ENCODE data around the gene SHC3.
"Not testable (repeated sequence)": the region's sequence is repeated elsewhere in the genome, so short reads cannot be mapped to it uniquely, and the experiment has no call there.

The SHC3 gene

DNA sequence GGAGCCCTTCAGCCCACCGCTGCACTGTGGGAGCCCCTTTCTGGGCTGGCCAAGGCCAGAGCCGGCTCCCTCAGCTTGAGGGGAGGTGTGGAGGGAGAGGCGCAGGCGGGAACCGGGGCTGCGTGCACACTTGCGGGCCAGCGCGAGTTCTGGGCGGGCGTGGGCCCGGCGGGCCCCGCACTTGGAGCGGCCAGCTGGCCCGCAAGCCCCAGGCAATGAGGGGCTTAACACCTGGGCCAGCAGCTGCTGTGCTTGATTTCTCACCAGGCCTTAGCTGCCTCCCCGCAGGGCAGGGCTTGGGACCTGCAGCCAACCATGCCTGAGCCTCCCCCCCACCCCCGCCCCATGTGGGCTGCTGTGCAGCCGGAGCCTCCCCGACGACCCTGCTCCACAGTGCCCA is 30.7 kb upstream of the SHC3 start:
- not testable (repeated sequence) for ATAC-seq (replicated peaks; ENCODE audit: extremely low read depth, poor library complexity, severe bottlenecking); H3K9me3 Mint-ChIP-seq; H3K4me3 Mint-ChIP-seq; H3K27ac Mint-ChIP-seq (ENCODE audit: low read depth); H3K4me1 Mint-ChIP-seq; DNase-seq (ENCODE audit: low spot score in 2 of 2); H3K36me3 Mint-ChIP-seq (ENCODE audit: insufficient read depth)
- H3K27me3 Mint-ChIP-seq = peaks cover 20% of the 10 kb centered on the region

- no peak for ATAC-seq (replicated peaks; ENCODE audit: extremely low read depth, poor library complexity, severe bottlenecking)
- Mint-ChIP-seq H3K27ac (ENCODE audit: low read depth) (no peak overlapping the region), H3K36me3 (ENCODE audit: insufficient read depth) (peaks cover 3% of the 10 kb centered on the region), H3K9me3 (no peaks in the 10 kb centered on the region), H3K4me3 (no peak overlapping the region), H3K4me1 (no peaks in the 10 kb centered on the region), H3K27me3 (peaks cover 16% of the 10 kb centered on the region)
- no peak for DNase-seq (ENCODE audit: low spot score in 2 of 2)
Observed at GRCh38 chr9:89207026-89207425, 28.4 kb upstream of the SHC3 start.

DNA sequence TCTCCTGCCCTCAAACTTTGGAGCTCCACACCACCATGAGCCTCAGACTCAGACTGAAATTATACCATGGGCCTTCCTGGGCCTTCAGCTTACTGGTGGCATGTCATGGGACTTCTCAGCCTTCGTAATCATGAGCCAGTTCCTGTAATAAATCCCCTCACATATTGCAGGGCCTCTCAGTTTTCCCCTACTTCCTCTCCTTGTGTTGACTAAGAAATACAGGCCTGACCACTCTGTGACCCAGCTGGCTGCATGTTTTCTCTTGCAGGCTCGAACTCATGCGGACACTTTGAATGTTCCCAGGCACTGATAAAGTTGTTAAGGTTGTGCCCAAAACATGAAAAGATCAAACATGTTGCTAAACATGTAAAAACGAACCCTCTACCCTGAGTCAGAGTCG is 26.2 kb upstream of the SHC3 start:
- Mint-ChIP-seq H3K4me3 (no peak overlapping the region), H3K27me3 (peaks cover 16% of the 10 kb centered on the region), H3K9me3 (no peaks in the 10 kb centered on the region), H3K4me1 (no peaks in the 10 kb centered on the region), H3K36me3 (ENCODE audit: insufficient read depth) (peaks cover 3% of the 10 kb centered on the region), H3K27ac (ENCODE audit: low read depth) (no peak overlapping the region)
- DNase-seq (ENCODE audit: low spot score in 2 of 2) (no peak), ATAC-seq (replicated peaks; ENCODE audit: extremely low read depth, poor library complexity, severe bottlenecking) (no peak)

DNA sequence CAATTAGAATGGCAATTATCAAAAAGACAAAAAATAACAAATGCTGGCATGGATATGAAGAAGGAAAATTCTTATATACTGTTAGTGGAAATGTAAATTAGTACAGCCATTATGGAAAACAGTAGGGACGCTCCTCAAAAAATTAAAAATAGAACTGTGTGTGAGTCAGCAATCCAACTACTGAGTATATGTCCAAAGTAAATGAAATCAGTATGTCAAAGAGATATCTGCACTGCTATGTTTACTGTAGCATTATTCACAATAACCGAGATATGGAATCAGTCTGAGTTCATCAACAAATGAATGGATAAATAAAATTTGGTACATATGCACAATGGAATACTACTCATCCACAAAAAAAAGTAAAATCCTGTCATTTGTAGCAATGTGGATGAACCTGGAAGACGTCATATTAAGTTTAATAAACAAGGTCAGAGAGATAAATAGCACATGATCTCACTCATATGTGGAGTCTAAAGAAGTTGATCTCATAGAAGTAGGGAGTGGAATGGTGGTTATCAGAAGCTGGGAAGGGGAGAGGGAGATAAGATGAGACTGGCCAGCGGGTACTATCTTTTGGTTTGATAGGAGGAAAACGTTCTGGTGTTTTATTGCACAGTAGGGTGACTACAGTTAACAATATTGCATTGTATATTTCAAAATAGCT is 16.6 kb upstream of the SHC3 start:
- H3K9me3 Mint-ChIP-seq = peaks cover 7% of the 10 kb centered on the region
- H3K4me1 Mint-ChIP-seq = no peaks in the 10 kb centered on the region
- H3K27me3 Mint-ChIP-seq = peaks cover 76% of the 10 kb centered on the region
- no peak overlapping the region for H3K4me3 Mint-ChIP-seq
- DNase-seq (ENCODE audit: low spot score in 2 of 2) = no peak
- H3K27ac Mint-ChIP-seq (ENCODE audit: low read depth) = no peak overlapping the region
- ATAC-seq (replicated peaks; ENCODE audit: extremely low read depth, poor library complexity, severe bottlenecking) = no peak
- H3K36me3 Mint-ChIP-seq (ENCODE audit: insufficient read depth) = no peaks in the 10 kb centered on the region

GRCh38 chr9:89194421-89195130 is 16.0 kb upstream of the SHC3 start:
- H3K4me3 Mint-ChIP-seq = no peak overlapping the region
- peaks cover 7% of the 10 kb centered on the region for H3K9me3 Mint-ChIP-seq
- ATAC-seq (replicated peaks; ENCODE audit: extremely low read depth, poor library complexity, severe bottlenecking) = no peak
- no peaks in the 10 kb centered on the region for H3K36me3 Mint-ChIP-seq (ENCODE audit: insufficient read depth)
- H3K27ac Mint-ChIP-seq (ENCODE audit: low read depth) = no peak overlapping the region
- DNase-seq (ENCODE audit: low spot score in 2 of 2) = no peak
- H3K27me3 Mint-ChIP-seq = peaks cover 82% of the 10 kb centered on the region
- H3K4me1 Mint-ChIP-seq = no peaks in the 10 kb centered on the region

DNA sequence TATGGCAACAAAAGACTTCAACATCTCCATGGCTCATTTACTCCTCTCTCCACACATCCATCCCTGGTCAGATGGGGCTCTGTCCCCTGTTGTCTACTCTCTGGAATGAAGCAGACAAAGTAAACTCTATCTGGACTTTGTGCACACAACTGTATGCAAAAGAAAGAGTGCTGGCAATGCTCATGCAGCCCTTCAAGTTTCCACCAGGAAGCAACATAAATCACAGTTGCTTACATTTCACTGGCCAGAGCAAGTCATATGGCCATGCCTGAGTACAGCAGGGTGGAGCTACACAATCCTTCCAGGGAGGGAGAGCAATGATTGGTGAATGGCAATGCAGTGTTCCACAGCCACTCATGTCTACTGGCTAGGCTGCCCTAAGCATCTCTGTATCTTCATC is 12.4 kb upstream of the SHC3 start:
- no peak for DNase-seq (ENCODE audit: low spot score in 2 of 2)
- H3K27ac Mint-ChIP-seq (ENCODE audit: low read depth) = no peak overlapping the region
- H3K4me3 Mint-ChIP-seq = no peak overlapping the region
- ATAC-seq (replicated peaks; ENCODE audit: extremely low read depth, poor library complexity, severe bottlenecking) = no peak
- no peaks in the 10 kb centered on the region for H3K36me3 Mint-ChIP-seq (ENCODE audit: insufficient read depth)
- no peaks in the 10 kb centered on the region for H3K4me1 Mint-ChIP-seq
- peaks cover 72% of the 10 kb centered on the region for H3K27me3 Mint-ChIP-seq
- H3K9me3 Mint-ChIP-seq = no peaks in the 10 kb centered on the region

DNA sequence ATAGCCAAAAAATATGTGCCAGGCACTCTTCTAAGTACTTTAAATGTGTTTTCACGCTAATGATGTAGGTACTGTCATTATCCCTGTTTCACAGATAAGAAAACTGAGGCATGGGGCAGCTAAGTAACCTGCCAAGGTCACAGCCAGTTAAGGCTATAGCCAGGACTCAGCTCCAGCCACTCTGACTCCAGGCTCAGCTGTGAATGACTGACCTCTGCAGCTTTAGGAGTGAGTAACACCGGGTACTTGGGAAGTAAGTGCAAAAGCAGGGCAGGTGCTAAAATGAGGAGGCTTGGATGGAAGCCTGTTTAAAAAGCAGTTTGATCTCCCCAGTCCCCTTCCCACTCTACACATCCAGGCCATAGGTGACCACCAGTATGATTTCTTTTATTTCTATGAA is 10.6 kb upstream of the SHC3 start:
- Mint-ChIP-seq H3K36me3 (ENCODE audit: insufficient read depth) (no peaks in the 10 kb centered on the region), H3K27ac (ENCODE audit: low read depth) (no peak overlapping the region), H3K4me1 (no peaks in the 10 kb centered on the region), H3K9me3 (no peaks in the 10 kb centered on the region), H3K4me3 (no peak overlapping the region), H3K27me3 (peaks cover 72% of the 10 kb centered on the region)
- no peak for DNase-seq (ENCODE audit: low spot score in 2 of 2)
- ATAC-seq (replicated peaks; ENCODE audit: extremely low read depth, poor library complexity, severe bottlenecking) = no peak

DNA sequence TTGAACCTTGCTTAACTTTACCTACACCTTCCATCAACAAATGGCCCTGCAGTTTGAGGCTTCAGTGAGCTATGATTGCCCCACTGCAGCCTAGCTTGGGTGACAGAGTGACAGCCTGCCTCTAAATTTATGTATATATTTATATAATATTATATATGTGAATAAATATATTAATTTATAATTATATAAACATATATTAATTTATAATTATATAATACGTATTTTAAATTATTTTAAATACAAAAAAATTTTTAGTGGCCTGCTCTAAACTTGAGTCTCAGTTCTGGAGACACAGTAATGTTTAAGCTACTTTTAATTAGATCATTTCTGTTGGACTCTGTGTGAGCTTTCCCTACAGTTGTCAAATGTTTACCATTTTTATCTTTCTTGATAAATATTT is 9.3 kb upstream of the SHC3 start:
- Mint-ChIP-seq H3K4me1 (no peaks in the 10 kb centered on the region), H3K27ac (ENCODE audit: low read depth) (no peak overlapping the region), H3K36me3 (ENCODE audit: insufficient read depth) (no peaks in the 10 kb centered on the region), H3K27me3 (peaks cover 68% of the 10 kb centered on the region), H3K9me3 (no peaks in the 10 kb centered on the region), H3K4me3 (no peak overlapping the region)
- DNase-seq (ENCODE audit: low spot score in 2 of 2) (no peak), ATAC-seq (replicated peaks; ENCODE audit: extremely low read depth, poor library complexity, severe bottlenecking) (no peak)

DNA sequence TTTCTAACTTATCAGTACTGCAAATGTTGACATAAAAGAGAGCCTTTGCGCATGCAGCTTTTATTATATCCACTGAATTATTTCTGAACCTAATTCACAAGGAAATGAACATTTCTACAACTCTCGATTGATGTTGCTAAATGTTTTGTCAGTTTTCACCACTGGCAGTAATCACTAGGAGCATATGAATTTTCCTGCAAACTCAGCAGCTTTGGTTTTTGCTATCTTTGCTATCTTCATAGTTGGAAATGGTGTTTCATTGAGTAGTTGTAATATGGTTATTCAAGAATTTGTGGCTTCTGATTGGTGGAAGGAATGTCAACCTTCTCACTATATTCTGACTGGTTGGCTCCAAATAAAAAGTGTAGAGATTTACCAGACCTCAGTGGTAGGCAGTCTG is 8.9 kb upstream of the SHC3 start:
- no peak for DNase-seq (ENCODE audit: low spot score in 2 of 2)
- Mint-ChIP-seq H3K4me3 (no peak overlapping the region), H3K36me3 (ENCODE audit: insufficient read depth) (no peaks in the 10 kb centered on the region), H3K9me3 (no peaks in the 10 kb centered on the region), H3K27me3 (peaks cover 68% of the 10 kb centered on the region), H3K4me1 (no peaks in the 10 kb centered on the region), H3K27ac (ENCODE audit: low read depth) (no peak overlapping the region)
- no peak for ATAC-seq (replicated peaks; ENCODE audit: extremely low read depth, poor library complexity, severe bottlenecking)

DNA sequence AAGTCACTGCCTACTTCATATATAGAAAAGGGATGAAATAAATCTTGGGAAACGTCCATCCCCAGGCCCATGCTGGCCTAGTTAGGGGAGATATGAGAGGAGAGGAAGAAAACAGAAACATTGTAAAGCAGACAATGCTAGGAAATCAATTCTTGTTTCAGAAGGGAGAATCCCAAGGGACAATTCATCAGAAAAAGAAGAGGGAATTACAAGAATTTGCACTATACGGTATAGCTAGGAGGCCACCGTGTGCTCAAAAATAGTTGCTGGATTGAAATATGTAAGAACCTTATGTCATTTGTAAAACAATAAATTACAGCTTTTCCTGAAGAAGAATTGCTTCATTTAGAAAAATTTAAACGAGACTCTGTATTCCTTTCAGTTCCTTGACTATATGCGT is 8.3 kb upstream of the SHC3 start:
- Mint-ChIP-seq H3K9me3 (no peaks in the 10 kb centered on the region), H3K27me3 (peaks cover 68% of the 10 kb centered on the region), H3K27ac (ENCODE audit: low read depth) (no peak overlapping the region), H3K4me1 (no peaks in the 10 kb centered on the region), H3K36me3 (ENCODE audit: insufficient read depth) (no peaks in the 10 kb centered on the region), H3K4me3 (no peak overlapping the region)
- ATAC-seq (replicated peaks; ENCODE audit: extremely low read depth, poor library complexity, severe bottlenecking) = no peak
- DNase-seq (ENCODE audit: low spot score in 2 of 2) = no peak

- ATAC-seq (replicated peaks; ENCODE audit: extremely low read depth, poor library complexity, severe bottlenecking) = no peak
- Mint-ChIP-seq H3K27me3 (peaks cover 69% of the 10 kb centered on the region), H3K4me3 (no peak overlapping the region), H3K4me1 (no peaks in the 10 kb centered on the region), H3K27ac (ENCODE audit: low read depth) (no peak overlapping the region), H3K36me3 (ENCODE audit: insufficient read depth) (peaks cover 2% of the 10 kb centered on the region), H3K9me3 (no peaks in the 10 kb centered on the region)
- DNase-seq (ENCODE audit: low spot score in 2 of 2) = no peak
Observed at GRCh38 chr9:89185980-89186379, 7.4 kb upstream of the SHC3 start.

DNA sequence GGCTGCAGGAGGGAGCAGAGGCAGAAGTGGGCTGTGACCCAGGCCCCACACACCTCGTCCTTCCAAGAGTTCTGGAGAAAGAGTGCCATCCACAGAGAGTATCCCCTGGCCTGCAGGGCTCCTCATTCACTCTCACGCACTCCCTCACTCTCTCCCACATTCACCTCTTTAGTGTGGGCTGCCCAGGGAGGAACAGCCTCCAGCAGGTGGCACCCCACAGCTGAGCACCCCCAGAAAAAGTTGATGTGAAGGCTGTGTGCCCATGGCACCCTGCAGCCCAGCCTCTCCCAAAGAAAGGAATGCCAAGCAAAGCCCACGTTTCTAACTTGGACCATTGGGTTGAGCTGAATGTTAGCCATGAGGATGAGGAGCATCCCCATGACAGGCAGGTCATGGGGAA is 4.5 kb upstream of the SHC3 start:
- peaks cover 14% of the 10 kb centered on the region for H3K4me1 Mint-ChIP-seq
- peaks cover 2% of the 10 kb centered on the region for H3K36me3 Mint-ChIP-seq (ENCODE audit: insufficient read depth)
- H3K9me3 Mint-ChIP-seq = no peaks in the 10 kb centered on the region
- ATAC-seq (replicated peaks; ENCODE audit: extremely low read depth, poor library complexity, severe bottlenecking) = no peak
- H3K4me3 Mint-ChIP-seq = no peak overlapping the region
- no peak for DNase-seq (ENCODE audit: low spot score in 2 of 2)
- H3K27me3 Mint-ChIP-seq = peaks cover 70% of the 10 kb centered on the region
- no peak overlapping the region for H3K27ac Mint-ChIP-seq (ENCODE audit: low read depth)

DNA sequence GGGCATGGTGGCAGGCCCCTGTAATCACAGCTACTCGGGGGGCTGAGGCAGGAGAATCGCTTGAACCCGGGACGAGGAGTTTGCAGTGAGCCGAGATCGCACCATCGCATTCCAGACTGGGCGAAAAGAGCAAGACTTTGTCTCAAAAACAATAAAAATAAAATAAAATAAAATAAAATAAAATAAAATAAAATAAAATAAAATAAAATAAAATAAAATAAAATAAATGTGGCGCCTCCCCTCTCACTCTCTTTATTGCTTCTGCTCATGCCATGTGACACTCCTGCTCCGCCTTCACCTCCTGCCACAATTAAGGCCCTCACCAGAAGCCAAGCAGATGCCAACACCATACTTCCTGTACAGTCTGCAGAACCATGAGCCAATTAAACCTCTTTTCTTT is 3.8 kb upstream of the SHC3 start:
- no peak for DNase-seq (ENCODE audit: low spot score in 2 of 2)
- Mint-ChIP-seq H3K4me3 (no peak overlapping the region), H3K27ac (ENCODE audit: low read depth) (no peak overlapping the region), H3K9me3 (no peaks in the 10 kb centered on the region), H3K4me1 (peaks cover 14% of the 10 kb centered on the region), H3K27me3 (peaks cover 70% of the 10 kb centered on the region), H3K36me3 (ENCODE audit: insufficient read depth) (peaks cover 2% of the 10 kb centered on the region)
- no peak for ATAC-seq (replicated peaks; ENCODE audit: extremely low read depth, poor library complexity, severe bottlenecking)
